Natural killer cell (primary cell): ENCODE measurements around the gene MPHOSPH8. TPM values are rescaled to one million over a fixed set of nuclear protein-coding genes. Genes with fewer than 3 reads are reported as not detected.
"Not testable (repeated sequence)": the region's sequence is repeated elsewhere in the genome, so short reads cannot be mapped to it uniquely, and the experiment has no call there.

ENCODE experiments used
- ATAC-seq, 3 donors: fragments of 150-1000 bp in 2 of 3; fragments of 200-7000 bp in 1 of 3; cut with Tn5 transposase; 1 replicate in 1 of 3; 2 replicates in 2 of 3; pipeline ENCODE4 v1.10.0; 2021; ENCODE audit warnings: mild to moderate bottlenecking in 2 of 3, moderate library complexity in 2 of 3
- DNase-seq, 2 donors: peaks; one replicate each; pipeline versions ENCODE4 v3.0.0 to v3.0.0-alpha.2; 2013 to 2021; ENCODE audit warnings: mixed read lengths in 1 of 2
- H3K27ac ChIP-seq: one replicate; pipeline ENCODE4 v1.5.1; 2013; ENCODE audit warnings: mild to moderate bottlenecking, low read length
- H3K27me3 ChIP-seq: one replicate; pipeline ENCODE4 v1.6.1; 2013; ENCODE audit warnings: low read length; ENCODE audit not compliant: control insufficient read depth, insufficient read depth
- H3K36me3 ChIP-seq: one replicate; pipeline ENCODE4 v1.6.1; 2013; ENCODE audit warnings: low read length; ENCODE audit not compliant: control insufficient read depth, insufficient read depth
- H3K4me1 ChIP-seq: one replicate; pipeline ENCODE4 v1.6.1; 2013; ENCODE audit warnings: low read length; ENCODE audit not compliant: control insufficient read depth, insufficient read depth
- H3K4me3 ChIP-seq: one replicate; pipeline ENCODE4 v1.5.1; 2013; ENCODE audit warnings: low read length
- H3K9me3 ChIP-seq: one replicate; pipeline ENCODE4 v1.6.1; 2013; ENCODE audit warnings: low read length; ENCODE audit not compliant: control insufficient read depth, insufficient read depth
- H3K27ac Mint-ChIP-seq, 2 donors: one replicate each; pipeline ENCODE4 v1.8.0; 2022; ENCODE audit warnings: mild to moderate bottlenecking in 2 of 2, mixed read lengths in 2 of 2, moderate library complexity in 1 of 2
- H3K27me3 Mint-ChIP-seq, 2 donors: one replicate each; pipeline ENCODE4 v1.8.0; 2022; ENCODE audit warnings: low read depth in 2 of 2, mixed read lengths in 2 of 2
- H3K36me3 Mint-ChIP-seq: one replicate; pipeline ENCODE4 v1.8.0; 2022; ENCODE audit warnings: mixed read lengths
- H3K4me1 Mint-ChIP-seq, 2 donors: one replicate each; pipeline ENCODE4 v1.8.0; 2022; ENCODE audit warnings: mixed read lengths in 2 of 2
- H3K4me3 Mint-ChIP-seq: one replicate; pipeline ENCODE4 v1.8.0; 2022; ENCODE audit warnings: mild to moderate bottlenecking, moderate library complexity, mixed read lengths
- H3K9me3 Mint-ChIP-seq, 2 donors: one replicate each; pipeline ENCODE4 v1.8.0; 2022; ENCODE audit warnings: mixed read lengths in 2 of 2
- CTCF ChIP-seq: fragments of 200-600 bp; IDR thresholded peaks from one replicate; pipeline ENCODE4 v1.8.0; 2022; ENCODE audit warnings: antibody characterized with exemption
- WGBS: methylation state at CpG from one replicate; pipeline ENCODE4 v1.1.7; 2013; ENCODE audit warnings: missing lambda C conversion rate; ENCODE audit not compliant: insufficient coverage; 5-methylcytosine and 5-hydroxymethylcytosine counted together
- intact Hi-C: fragments of 100-400 bp; cut with micrococcal nuclease; formaldehyde crosslinking; loops from one replicate; pipeline ENCODE4 v1.14.2; 2022
- total RNA-seq, 4 donors: library from RNA; stranded (reverse); fragments of 120-200 nt in 1 of 4; gene quantifications; one replicate each; pipeline versions ENCODE4 v1.2.3 to v1.2.4, GENCODE V29; 2013 to 2022

Gene MPHOSPH8
- total RNA-seq, 3 donors from 2014 or later (not counting 1 experiment from before 2014, with no cell fraction given) = 54.2 to 64.7 (median 59.8) TPM

GRCh38 chr13:19695428-19695827, 62.0 kb downstream of the MPHOSPH8 start:
- peak overlapping the region; percentile 49 to 58 for H3K27ac Mint-ChIP-seq
- intact Hi-C loops = no loop called here
- Histone ChIP-seq H3K4me1 (no peaks in the 10 kb centered on the region), H3K4me3 (no peak overlapping the region), H3K9me3 (no peaks in the 10 kb centered on the region), H3K27me3 (no peaks in the 10 kb centered on the region), H3K27ac (no peak overlapping the region), H3K36me3 (peaks cover 8% of the 10 kb centered on the region)
- peaks cover 20 to 28% of the 10 kb centered on the region in 2 donors for H3K4me1 Mint-ChIP-seq
- DNase-seq = no peak
- no peaks in the 10 kb centered on the region for H3K36me3 Mint-ChIP-seq
- no peak overlapping the region for H3K4me3 Mint-ChIP-seq
- H3K9me3 Mint-ChIP-seq = no peaks in the 10 kb centered on the region
- H3K27me3 Mint-ChIP-seq = no peaks in the 10 kb centered on the region
- ATAC-seq = no peak
- no peak for TF ChIP-seq CTCF
- whole genome bisulfite sequencing = no CpG with 5 or more reads among the region's 1 CpG

- no peaks in the 10 kb centered on the region for H3K9me3 Mint-ChIP-seq
- no peak for DNase-seq
- WGBS = 63% methylated on average over 3 of the region's 3 CpGs
- H3K36me3 Mint-ChIP-seq = no peaks in the 10 kb centered on the region
- Histone ChIP-seq H3K4me3 (no peak overlapping the region), H3K27ac (no peak overlapping the region), H3K27me3 (no peaks in the 10 kb centered on the region), H3K36me3 (peaks cover 8% of the 10 kb centered on the region), H3K9me3 (no peaks in the 10 kb centered on the region), H3K4me1 (no peaks in the 10 kb centered on the region)
- no peak for ATAC-seq
- no peaks in the 10 kb centered on the region for H3K27me3 Mint-ChIP-seq
- intact Hi-C loops = no loop called here
- no peak overlapping the region for H3K27ac Mint-ChIP-seq
- no peak for TF ChIP-seq CTCF
- H3K4me1 Mint-ChIP-seq = peaks cover 20 to 24% of the 10 kb centered on the region in 2 donors
- no peak overlapping the region for H3K4me3 Mint-ChIP-seq
Measured at GRCh38 chr13:19695829-19696228, 62.4 kb downstream of the MPHOSPH8 start.

- H3K36me3 ChIP-seq, H3K27ac ChIP-seq, H3K27ac Mint-ChIP-seq, ATAC-seq, H3K4me3 ChIP-seq, H3K4me3 Mint-ChIP-seq, H3K27me3 Mint-ChIP-seq, H3K9me3 ChIP-seq, H3K36me3 Mint-ChIP-seq, H3K9me3 Mint-ChIP-seq, H3K27me3 ChIP-seq, intact Hi-C loops, H3K4me1 ChIP-seq, DNase-seq: not testable (repeated sequence)
- peaks cover 10 to 11% of the 10 kb centered on the region in 2 donors for H3K4me1 Mint-ChIP-seq
- 71% methylated on average over 1 of the region's 5 CpGs for WGBS
Measured at GRCh38 chr13:19700963-19701362, 67.5 kb downstream of the MPHOSPH8 start.

- Mint-ChIP-seq H3K27ac (peak overlapping the region in 1 of 2 donors; percentile 60), H3K4me1 (peaks cover 12% of the 10 kb centered on the region in 2 donors)
- H3K9me3 ChIP-seq, H3K36me3 ChIP-seq, intact Hi-C loops, H3K27me3 ChIP-seq, H3K9me3 Mint-ChIP-seq, H3K4me1 ChIP-seq, DNase-seq, ATAC-seq, H3K36me3 Mint-ChIP-seq, H3K27me3 Mint-ChIP-seq, H3K4me3 Mint-ChIP-seq, H3K4me3 ChIP-seq, H3K27ac ChIP-seq: not testable (repeated sequence)
Measured at GRCh38 chr13:19701619-19702018, 68.2 kb downstream of the MPHOSPH8 start.

DNA sequence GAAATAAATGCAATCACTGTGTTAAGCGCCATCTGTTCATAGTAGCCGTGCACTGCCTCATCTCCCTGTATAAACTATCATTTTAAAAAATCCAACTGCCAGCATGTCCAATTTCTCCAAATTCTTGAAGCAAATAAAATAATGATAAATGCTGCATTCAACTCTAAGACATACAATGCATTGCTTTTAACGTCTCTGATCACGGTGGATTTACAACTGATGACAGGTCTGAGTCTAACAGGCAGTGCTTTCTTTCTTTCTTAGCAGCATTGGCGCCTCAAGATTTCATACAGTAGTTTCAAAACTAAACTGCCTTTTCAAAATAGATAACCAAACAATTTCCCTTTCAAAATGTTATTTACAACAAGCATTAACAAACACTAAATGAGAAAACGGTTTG, 70.8 kb downstream of the MPHOSPH8 start:
- DNase-seq, H3K9me3 Mint-ChIP-seq, H3K4me3 ChIP-seq, H3K27me3 ChIP-seq, H3K27ac Mint-ChIP-seq, H3K4me3 Mint-ChIP-seq, H3K27me3 Mint-ChIP-seq, H3K9me3 ChIP-seq, H3K4me1 ChIP-seq, H3K36me3 ChIP-seq, intact Hi-C loops, H3K27ac ChIP-seq, ATAC-seq, H3K36me3 Mint-ChIP-seq: not testable (repeated sequence)
- WGBS = 91% methylated on average over 5 of the region's 6 CpGs
- peaks cover 17 to 18% of the 10 kb centered on the region in 2 donors for H3K4me1 Mint-ChIP-seq

DNA sequence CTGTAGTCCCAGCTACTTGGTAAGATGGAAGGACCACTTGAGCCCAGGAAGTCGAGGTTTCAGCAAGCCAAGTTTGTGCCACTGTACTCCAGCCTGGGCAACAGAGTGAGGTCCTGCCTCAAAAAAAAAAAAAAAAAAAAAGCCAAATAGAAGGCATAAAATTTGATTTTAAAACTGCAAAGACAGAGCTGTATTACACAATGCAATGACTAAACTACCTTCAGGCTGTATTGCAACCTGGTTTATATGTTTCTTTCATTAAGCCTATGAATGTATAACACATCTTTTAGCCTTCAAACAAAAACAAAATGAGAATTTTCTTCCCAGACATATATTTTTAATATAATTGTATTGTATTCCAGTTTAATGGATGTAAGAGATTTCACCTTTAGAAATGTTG, 75.6 kb downstream of the MPHOSPH8 start:
- H3K27ac Mint-ChIP-seq, H3K36me3 Mint-ChIP-seq, H3K27me3 Mint-ChIP-seq, H3K27me3 ChIP-seq, H3K36me3 ChIP-seq, H3K4me3 ChIP-seq, H3K9me3 ChIP-seq, H3K9me3 Mint-ChIP-seq, intact Hi-C loops, H3K27ac ChIP-seq, ATAC-seq, H3K4me3 Mint-ChIP-seq, H3K4me1 ChIP-seq, DNase-seq: not testable (repeated sequence)
- WGBS = 94% methylated on average over 1 of the region's 1 CpG
- peaks cover 7 to 12% of the 10 kb centered on the region in 2 donors for H3K4me1 Mint-ChIP-seq

DNA sequence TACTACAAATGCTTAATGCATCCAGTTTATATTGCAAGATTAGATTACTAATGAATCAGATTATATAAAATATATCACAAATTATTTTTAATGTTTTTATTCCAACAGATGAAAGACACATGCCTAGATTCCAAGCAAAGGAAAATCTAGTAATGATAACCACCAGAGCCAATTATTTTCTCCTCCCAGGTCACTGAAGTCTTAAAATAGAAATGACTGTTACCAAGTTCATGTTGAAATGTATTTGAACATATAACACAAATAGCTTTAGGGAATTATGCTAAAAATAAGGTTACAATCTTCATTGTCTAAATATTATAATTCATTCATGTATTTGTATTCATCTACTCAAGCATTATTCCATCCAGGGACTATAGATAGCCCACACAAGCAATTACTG, 76.3 kb downstream of the MPHOSPH8 start:
- H3K36me3 ChIP-seq, H3K27ac ChIP-seq, H3K4me3 Mint-ChIP-seq, H3K4me1 ChIP-seq, H3K9me3 Mint-ChIP-seq, H3K4me3 ChIP-seq, H3K27me3 Mint-ChIP-seq, H3K36me3 Mint-ChIP-seq, H3K9me3 ChIP-seq, H3K27ac Mint-ChIP-seq, DNase-seq, intact Hi-C loops, ATAC-seq, H3K27me3 ChIP-seq: not testable (repeated sequence)
- peaks cover 10 to 12% of the 10 kb centered on the region in 2 donors for H3K4me1 Mint-ChIP-seq
